HG03457 (cell line): ENCODE results near the gene ALKBH2.
A peak's percentile ranks its signal among the peaks of the same experiment; 100 is the strongest.

Experiments used
- ATAC-seq: cut with Tn5 transposase; IDR thresholded peaks from one replicate; pipeline ENCODE4 v1.9.1; 2021; ENCODE audit warnings: moderate number of reproducible peaks; ENCODE audit not compliant: unreplicated experiment

The ALKBH2 gene

DNA sequence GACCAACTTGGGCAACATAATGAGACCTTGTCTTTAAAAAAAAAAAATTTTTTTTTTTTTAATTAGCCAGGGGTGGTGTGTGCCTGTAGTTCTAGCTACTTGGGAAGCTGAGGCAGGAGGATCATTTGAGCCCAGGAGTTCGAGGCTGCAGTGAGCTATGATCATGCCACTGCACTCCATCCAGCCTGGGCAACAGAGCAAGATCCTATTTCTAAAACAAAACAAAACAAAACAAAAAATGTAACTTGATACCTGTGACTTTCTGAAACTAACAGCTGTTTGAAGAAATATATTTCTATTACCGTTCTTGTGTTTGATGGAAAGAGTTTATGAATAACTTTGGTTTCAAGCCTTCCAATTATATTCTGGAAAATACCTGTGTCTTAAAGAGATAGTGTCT, 21.4 kb upstream of the ALKBH2 start:
- no peak for ATAC-seq

DNA sequence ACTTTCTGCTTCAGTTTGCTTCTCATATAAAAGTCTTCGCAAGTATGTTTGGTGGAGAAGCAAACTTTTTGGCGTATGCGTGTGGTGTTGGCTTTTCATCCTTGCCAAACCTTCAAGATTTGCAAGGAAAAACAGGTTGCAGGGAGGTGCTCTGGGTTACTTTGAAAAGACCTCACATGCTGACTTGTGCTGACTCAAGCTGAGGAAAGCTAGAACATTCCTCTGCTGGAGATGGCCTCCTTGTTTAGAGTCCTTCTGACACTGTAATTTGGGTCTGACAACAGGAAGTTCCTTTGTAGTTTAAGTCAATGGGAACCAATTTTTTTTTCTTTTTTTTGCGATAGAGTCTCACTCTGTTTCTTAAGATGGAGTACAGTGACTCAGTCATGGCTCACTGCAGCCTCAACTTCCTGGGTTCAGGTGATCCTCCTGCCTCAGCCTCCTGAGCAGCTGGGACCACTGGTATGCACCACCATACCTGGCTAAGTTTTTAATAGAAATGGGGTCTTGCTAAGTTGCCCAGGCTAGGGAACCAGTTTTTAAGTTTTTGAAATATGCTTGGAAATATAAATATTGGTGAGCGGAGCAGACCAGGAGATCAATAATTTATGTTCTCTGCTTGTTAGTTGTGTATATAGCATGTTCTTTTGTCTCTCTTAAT, 20.5 kb upstream of the ALKBH2 start:
- no peak for ATAC-seq

DNA sequence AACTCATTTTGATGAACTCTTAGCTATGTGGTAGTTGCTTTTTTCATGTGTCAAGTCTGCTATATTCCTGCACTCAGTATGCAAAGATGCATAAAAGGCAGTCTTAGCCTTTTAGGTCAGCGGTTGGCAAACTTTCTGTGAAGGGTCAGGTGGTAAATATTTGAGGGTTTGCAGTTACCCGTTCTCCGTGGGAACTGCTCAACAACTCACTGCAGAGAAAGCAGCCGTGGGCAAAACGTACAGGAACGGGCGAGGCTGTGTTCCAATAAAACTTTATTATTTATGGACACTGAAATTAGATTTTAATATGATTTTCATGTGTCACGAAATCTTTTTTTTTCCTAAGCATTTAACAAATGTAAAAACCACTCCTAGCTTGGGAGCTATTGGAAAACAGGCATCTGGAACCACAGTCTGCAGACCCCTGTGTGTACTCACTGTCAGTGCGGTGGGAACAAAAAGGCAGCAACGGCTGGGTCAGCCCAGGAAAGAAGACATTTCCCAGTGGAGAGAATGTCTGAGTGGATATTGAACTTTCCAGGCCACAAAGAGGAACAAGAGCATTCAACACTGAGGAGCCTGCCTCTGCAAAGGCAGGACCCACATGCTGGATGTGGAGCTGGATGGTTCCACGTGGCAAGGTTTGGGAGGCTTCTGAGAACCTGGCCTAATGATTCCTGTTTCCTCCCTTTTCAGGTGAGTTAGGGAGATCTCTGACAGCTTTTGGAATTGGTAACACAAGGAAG, 19.6 kb upstream of the ALKBH2 start:
- ATAC-seq = no peak

DNA sequence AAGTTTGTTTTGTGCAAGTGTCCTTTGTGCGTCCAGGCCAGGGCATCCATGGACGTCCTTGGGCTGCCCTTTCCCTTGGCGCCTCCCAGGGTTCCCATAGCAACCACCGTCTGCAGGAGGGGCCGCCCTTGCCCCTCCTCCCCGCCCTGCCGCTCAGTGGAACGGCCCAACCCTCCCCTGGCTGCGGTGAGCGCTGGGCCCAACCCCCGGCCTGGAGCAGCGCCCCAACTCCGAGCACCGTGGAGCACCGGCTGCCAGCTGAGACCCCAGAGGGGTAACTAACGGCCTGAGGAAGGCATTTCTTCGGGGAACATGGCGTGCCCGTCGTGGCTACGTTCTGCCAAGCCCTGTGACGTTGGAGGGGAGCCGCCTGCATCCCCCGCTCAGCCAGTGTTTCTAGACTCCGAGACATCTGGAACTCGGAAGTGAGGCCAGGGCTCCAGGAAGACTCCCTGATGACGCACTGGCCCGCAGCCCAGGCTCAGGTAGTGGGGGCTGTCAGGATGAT, 17.8 kb upstream of the ALKBH2 start:
- ATAC-seq = no peak

DNA sequence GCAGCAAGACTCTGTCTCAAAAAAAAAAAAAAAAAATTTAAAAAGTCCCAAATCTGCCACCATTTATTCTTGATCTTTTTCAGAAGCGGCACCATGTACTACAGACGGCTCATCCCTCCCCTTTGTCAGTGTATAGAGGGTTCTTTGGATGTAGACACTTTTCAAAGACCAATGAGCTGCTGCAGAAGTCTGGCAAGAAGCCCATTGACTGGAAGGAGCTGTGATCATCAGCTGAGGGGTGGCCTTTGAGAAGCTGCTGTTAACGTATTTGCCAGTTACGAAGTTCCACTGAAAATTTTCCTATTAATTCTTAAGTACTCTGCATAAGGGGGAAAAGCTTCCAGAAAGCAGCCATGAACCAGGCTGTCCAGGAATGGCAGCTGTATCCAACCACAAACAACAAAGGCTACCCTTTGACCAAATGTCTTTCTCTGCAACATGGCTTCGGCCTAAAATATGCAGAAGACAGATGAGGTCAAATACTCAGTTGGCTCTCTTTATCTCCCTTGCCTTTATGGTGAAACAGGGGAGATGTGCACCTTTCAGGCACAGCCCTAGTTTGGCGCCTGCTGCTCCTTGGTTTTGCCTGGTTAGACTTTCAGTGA, 16.6 kb upstream of the ALKBH2 start:
- no peak for ATAC-seq

DNA sequence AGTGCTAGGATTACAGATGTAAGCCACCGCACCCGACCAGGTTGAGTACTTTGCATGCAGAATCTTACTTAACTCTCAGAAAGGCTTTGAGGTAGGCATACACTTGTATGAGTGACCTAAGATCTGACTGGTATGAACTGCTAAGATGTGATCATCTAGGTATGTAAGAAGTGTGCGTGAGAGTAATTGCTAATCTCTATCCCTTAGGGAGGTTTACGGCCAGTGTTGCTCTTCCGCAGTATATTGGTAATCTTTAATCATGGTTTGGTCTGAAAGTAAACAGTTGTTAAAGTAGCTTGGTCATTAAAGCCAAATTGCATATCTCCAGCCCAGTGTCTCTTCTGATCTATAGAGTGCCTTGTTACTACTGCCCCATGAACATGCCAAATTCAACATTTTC, 11.9 kb upstream of the ALKBH2 start:
- ATAC-seq = no peak

DNA sequence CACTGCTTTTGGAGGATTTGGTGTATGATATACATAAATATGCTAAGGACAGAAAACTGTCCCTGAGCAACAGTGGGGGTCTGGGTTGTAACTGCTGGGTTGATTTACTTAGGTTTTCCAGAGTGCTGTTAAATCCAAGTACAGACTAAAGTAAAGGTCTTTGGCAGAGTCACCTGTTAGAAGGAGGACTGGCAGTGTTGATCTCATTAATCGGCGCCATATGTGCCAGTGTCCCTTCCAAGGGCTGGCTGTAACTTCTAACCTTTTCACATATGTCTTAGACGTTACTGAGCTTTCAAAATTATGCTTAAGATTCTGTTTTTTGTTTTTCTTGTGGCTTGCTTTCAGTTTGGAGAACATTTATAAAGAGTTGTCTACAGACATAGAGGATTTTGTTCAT, 9.2 kb upstream of the ALKBH2 start:
- no peak for ATAC-seq

DNA sequence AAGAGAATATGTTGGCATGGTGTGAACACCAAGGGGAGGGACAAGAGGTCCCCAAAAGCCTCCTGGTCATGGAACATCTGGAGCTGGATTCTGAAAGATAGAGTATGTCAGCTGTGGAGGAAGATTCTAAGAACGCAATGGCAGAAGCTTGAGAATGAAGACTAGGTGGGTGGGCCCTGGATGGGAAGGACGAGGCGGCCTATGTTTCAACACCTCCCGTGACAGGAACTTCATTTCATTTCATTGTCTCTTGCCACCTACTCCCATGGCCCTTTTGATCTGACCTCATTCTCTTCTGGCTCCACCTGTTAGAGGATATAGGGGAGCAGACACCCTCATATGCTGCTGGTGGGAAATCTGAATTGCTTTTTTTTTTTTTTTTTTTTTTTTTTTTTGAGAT, 7.5 kb upstream of the ALKBH2 start:
- no peak for ATAC-seq

DNA sequence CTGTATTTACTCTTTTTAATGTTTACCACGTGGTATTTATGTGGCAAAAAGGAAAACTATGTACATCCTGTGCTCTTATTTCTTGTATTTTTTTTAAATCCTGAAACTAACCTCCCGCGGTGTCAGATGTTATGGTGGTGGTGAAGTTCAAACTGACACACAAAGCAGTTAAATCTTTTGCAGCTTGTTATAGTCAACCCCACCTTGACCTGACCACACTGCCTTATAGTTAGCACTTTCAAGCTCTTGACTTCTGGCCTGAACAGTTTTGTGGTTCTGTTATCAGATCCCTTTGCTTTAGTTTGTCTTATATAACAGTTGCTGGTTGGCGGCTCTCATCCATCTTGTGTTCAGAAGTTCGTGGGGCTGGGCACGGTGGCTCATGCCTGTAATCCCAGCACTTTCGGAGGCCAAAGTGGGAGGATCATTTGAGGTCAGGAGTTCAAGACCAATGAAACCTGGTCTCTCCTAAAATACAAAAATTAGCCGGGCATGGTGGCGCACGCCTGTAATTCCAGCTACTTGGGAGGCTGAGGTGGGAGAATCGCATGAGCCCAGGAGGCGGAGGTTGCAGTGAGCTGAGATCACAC, 6.3 kb upstream of the ALKBH2 start:
- no peak for ATAC-seq

DNA sequence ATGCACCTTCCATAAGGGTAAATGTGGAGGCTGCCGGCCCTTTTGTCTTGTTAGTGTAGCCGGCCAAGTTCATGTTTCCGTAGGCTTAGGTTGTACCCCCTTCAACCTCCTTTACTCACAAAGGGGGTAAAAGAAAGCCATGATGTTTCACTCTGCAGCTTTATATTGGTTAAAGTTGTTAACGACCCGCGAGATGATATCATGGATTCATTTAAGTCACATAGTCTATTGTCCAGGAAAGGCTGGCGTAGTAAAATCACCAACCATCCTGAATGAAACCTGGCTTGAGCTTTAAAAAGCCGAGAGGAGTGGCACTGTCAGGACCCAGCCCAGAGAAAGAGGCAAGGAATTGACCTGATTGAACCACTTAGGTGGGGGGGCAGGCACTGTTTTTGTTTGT, 5.4 kb upstream of the ALKBH2 start:
- ATAC-seq = no peak

DNA sequence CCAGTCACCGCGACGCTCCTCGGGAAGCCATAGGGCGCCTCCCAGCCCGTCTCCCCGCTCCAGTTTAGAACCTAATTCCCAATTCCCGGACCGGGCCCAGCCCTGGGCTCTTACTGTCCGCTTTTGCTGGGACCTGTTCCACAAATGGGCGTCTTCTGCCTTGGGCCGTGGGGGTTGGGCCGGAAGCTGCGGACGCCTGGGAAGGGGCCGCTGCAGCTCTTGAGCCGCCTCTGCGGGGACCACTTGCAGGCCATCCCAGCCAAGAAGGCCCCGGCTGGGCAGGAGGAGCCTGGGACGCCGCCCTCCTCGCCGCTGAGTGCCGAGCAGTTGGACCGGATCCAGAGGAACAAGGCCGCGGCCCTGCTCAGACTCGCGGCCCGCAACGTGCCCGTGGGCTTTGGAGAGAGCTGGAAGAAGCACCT, 4.9 kb upstream of the ALKBH2 start:
- peak; percentile 9 for ATAC-seq

DNA sequence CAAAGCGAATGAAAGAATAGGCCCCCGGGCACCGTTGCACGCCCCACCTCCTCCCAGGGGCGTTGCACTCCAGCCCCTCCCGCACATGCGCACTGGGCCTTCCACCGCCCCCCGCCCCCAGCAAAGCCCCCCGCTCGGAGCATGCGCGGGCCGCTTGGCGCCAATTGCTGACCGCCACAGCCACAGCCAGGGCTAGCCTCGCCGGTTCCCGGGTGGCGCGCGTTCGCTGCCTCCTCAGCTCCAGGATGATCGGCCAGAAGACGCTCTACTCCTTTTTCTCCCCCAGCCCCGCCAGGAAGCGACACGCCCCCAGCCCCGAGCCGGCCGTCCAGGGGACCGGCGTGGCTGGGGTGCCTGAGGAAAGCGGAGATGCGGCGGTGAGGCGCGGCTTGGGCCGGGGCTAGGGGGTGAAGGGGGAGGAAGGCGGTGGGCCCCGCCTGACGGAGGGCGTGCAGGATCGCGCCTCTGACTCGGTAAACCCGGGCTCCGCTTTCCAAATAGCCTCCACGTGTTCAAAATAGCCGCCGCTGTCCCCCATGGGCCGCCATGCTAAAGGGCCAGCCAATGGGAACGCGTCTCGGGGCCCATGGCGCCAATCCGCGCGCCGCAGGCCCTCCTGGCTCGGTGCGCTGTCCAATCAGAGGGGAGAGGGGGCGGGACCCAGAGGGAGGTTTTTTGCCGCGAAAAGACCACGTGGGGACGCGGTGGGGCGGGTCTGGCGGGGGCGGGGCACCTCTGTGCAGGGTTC, 4.3 kb upstream of the ALKBH2 start, which contains the start of gene UNG:
Gene UNG (plus strand): TSS at position 163 of the 748 bp plus-strand sequence. CDS start 83 bp downstream, at position 246.
- peak; percentile 83 for ATAC-seq

DNA sequence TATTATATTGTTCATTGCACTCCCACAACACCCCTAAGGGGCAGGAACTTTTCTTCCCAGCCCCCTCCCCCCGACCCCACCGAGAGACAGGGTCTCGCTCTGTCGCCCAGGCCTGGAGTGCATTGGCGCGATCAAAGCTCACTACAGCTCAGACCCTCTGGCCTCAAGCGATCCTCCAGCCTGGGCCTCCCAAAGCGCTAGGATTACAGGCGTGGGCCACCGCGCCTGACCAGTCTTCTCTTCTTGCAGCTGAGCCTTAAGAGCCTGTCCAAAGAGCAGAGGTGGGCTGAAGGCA, 3.8 kb upstream of the ALKBH2 start:
- no peak for ATAC-seq

DNA sequence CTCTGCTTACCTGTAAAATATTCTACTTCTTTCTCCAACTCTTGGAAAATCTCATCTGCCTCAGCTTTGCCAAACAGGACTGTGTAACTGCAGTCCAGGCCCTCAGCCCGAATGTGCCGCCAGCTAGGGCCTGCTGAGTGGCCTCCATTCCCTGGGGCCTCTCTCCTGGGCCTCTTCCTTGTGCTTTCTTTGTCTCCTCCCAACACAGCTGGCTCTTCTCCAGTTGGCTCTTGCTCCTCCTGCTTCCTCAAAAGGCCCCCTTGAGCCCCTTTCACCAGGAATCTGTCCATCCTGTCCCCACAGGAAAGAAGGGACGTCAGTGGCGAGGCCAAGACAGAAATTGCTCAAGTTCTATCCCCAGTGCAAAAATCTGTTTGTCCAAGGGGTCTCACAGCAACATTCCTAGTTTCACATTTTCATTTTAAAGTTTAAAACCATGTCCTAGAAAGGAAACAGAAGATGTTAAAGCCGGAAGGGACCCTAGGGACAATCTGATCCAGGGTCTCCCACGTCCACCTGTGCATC, 713 bp downstream of the ALKBH2 start:
- ATAC-seq = no peak

DNA sequence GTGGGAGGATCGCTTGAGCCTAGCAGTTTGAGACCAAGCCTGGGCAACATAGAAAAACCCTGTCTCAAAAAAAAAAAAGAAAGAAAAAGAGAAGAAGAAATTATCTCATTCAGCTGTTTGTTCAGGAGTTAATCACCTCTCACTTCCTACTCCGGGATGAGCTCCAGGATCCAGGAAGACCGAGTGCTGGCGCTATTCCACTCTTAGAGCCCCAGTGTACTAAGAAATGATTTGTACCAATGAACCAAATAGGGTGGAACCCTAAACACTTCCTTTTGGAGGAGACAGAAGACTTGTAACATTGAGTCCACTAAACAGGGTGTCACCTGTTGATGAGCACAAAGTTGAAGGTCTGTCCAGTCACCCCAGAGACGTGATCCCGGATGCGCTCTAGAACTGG, 3.6 kb downstream of the ALKBH2 start:
- ATAC-seq = no peak

DNA sequence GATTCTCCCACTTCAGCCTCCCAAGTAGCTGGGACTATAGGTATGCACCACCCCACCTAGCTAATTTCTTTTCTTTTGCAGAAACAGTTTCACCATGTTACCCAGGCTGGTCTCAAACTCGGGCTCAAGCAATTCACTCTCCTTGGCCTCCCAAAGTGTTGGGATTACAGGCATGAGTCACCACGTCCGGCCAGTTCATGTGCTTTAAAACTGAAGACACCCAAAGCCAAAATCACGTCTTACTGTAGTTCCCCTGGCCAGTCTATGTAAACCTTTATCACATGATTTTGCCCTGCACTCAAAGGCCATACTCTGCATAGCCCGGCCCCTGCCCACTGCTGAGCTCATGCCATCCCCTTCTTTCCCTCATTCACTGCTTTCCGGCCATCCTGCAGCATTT, 4.5 kb downstream of the ALKBH2 start:
- ATAC-seq = no peak

DNA sequence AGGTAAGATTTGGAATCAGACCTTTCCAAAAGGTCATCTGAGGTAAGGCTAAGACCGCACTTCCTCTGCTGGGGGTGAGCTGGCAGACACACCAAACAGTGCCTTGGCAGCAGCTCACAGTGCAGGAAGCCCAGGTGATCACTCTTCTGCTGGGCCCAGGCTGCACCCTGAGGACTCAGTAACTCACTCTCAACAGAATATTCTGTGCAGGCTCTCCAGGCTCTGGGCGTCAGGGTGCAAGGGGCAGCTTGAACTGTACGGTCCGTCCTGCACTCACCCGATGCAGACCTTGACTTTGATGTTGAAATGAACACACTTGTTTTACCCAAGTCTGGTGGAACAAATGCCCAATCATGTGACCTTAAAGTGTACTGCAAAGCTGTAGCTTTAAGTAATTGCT, 6.0 kb downstream of the ALKBH2 start:
- no peak for ATAC-seq

DNA sequence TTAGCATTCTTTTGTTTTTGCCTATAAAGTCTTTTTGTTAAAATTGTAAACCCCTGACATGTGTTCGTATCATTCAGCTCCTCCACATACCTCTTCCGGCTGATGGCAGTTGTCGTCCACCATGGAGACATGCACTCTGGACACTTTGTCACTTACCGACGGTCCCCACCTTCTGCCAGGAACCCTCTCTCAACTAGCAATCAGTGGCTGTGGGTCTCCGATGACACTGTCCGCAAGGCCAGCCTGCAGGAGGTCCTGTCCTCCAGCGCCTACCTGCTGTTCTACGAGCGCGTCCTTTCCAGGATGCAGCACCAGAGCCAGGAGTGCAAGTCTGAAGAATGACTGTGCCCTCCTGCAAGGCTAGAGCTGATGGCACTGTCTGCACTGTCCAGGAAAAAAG, 7.7 kb downstream of the ALKBH2 start:
- no peak for ATAC-seq

DNA sequence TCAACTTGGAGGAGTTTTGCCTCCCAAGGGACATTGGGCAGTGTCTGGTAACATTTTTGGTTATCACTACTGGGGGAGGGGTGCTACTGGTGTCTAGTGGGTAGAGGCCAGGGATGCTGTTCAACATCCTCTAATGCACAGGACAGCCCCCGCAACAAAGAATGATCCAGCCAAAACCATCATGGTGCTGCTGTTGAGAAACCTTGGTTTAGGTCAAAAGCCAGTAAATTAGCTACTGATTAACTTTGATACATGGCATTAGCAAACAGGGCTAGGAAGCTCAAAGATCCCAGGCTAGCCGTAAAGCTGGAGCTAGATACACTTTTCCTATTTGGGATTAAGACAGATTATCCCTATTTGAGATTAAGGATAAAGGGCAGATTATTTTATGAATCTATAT, 8.8 kb downstream of the ALKBH2 start:
- no peak for ATAC-seq

DNA sequence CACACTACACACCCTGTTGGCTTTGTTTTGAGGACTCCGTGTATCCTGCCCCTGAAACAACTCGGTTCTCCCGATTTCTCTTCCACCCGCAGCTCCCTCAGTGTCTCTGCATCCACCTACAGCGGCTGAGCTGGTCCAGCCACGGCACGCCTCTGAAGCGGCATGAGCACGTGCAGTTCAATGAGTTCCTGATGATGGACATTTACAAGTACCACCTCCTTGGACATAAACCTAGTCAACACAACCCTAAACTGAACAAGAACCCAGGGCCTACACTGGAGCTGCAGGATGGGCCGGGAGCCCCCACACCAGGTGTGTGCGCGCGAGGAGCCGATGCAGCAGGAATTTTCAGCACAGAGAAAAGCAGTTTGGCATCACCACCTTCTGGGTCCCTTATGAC, 10.5 kb downstream of the ALKBH2 start:
- ATAC-seq = no peak

DNA sequence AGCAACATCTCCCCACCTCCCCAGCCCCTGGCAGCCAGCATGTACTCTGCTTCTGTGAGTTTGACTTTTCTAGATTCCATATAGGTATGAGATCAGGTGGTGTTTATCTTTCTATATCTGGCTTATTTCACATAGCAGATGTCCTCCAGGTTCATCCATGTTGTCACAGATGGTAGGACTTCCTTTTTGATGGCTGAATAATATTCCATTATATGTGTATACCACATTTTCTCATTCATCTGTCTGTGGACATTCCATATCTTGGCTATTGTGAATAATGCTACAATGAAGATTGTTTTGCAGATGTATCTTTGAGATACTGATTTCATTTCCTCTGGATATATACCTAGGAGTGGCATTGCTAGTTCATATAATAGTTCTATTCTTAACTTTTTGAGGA, 18.4 kb downstream of the ALKBH2 start:
- no peak for ATAC-seq
